Ectodermal cell (in vitro differentiated cells): ENCODE data around the gene CFAP299.
"Not testable (repeated sequence)": the region's sequence is repeated elsewhere in the genome, so short reads cannot be mapped to it uniquely, and the experiment has no call there.

Source experiments
- H3K27ac ChIP-seq: 2 replicates; pipeline ENCODE4 v1.7.0; 2013; ENCODE audit warnings: mild to moderate bottlenecking, low read depth, low read length; ENCODE audit not compliant: insufficient read depth, poor library complexity, severe bottlenecking
- H3K27me3 ChIP-seq: 2 replicates; pipeline ENCODE4 v1.7.0; 2013; ENCODE audit warnings: mild to moderate bottlenecking, low read length; ENCODE audit not compliant: insufficient read depth, control insufficient read depth, poor library complexity, severe bottlenecking
- H3K36me3 ChIP-seq: one replicate; pipeline ENCODE4 v1.7.0; 2013; ENCODE audit warnings: low read length; ENCODE audit not compliant: control insufficient read depth, insufficient read depth
- H3K4me1 ChIP-seq: one replicate; pipeline ENCODE4 v1.7.0; 2013; ENCODE audit warnings: low read length; ENCODE audit not compliant: control insufficient read depth, insufficient read depth
- H3K4me3 ChIP-seq: 2 replicates; pipeline ENCODE4 v1.7.0; 2013; ENCODE audit warnings: low read depth, low read length, control low read depth; ENCODE audit not compliant: insufficient read depth
- H3K9me3 ChIP-seq: 2 replicates; pipeline ENCODE4 v1.7.0; 2013; ENCODE audit warnings: mild to moderate bottlenecking, low read length, moderate library complexity; ENCODE audit not compliant: control insufficient read depth
- WGBS, 2 experiments: methylation state at CpG; one replicate each; pipeline ENCODE4 v1.1.7; 2013; ENCODE audit warnings: missing lambda C conversion rate in 2 of 2; 5-methylcytosine and 5-hydroxymethylcytosine counted together

The CFAP299 gene

DNA sequence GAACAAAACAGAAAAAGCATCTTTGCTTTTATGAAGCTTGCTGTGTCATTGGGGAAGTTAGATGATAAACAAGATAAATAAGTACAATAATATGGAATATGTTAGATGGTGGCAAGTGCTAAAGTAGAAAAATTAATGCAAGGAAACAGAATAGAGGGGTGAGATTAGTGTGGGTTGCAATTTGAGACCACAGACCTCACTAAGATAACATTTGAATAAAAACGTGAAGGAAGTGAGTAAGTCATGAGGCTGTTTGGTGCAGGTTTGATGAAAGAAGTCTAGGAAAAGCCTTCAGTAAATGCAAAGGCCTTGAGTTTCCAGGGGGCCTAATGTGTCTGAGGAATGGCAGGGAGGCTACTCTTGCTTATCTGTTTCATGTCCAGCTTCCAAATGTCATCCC lies 102.5 kb downstream of the CFAP299 start:
- Histone ChIP-seq H3K4me3 (no peak overlapping the region), H3K4me1 (no peaks in the 10 kb centered on the region), H3K36me3 (no peaks in the 10 kb centered on the region), H3K27me3 (no peaks in the 10 kb centered on the region), H3K9me3 (no peaks in the 10 kb centered on the region), H3K27ac (no peak overlapping the region)
- WGBS, 2 experiments = 62% methylated on average over 1 of the region's 1 CpG

- not testable (repeated sequence) for H3K27me3 ChIP-seq, H3K4me3 ChIP-seq, H3K4me1 ChIP-seq, H3K36me3 ChIP-seq, H3K9me3 ChIP-seq, H3K27ac ChIP-seq
- 62 to 65% methylated on average over 14 of the region's 14 CpGs for WGBS, 2 experiments
Observed at GRCh38 chr4:80439294-80440061, 103.9 kb downstream of the CFAP299 start.

DNA sequence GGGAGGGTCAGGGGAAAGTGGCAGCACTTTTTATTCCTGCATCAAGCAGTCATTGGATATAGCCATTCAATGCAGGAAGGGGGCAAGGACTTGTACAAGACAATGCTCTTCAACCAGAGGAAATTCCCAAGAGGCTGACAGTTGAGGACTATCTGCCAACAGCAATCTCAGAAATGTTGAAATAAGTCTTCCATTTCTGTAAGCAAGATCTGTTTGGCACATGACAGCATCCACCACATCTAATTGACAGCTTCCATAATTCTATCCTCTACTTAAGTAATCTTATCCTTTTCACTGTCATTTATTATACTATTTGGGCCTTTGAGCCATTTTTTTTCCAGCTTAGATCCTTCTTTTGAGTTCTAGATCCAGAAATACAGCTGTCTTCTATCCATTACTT lies 110.7 kb downstream of the CFAP299 start:
- H3K9me3 ChIP-seq = no peaks in the 10 kb centered on the region
- no peaks in the 10 kb centered on the region for H3K4me1 ChIP-seq
- no peaks in the 10 kb centered on the region for H3K36me3 ChIP-seq
- no peaks in the 10 kb centered on the region for H3K27me3 ChIP-seq
- H3K27ac ChIP-seq = no peak overlapping the region
- H3K4me3 ChIP-seq = no peak overlapping the region

- Histone ChIP-seq H3K4me3 (no peak overlapping the region), H3K9me3 (no peaks in the 10 kb centered on the region), H3K27me3 (no peaks in the 10 kb centered on the region), H3K4me1 (no peaks in the 10 kb centered on the region), H3K27ac (no peak overlapping the region), H3K36me3 (no peaks in the 10 kb centered on the region)
- WGBS, 2 experiments = 88 to 100% methylated on average over 1 of the region's 1 CpG
Observed at GRCh38 chr4:80446664-80447063, 111.1 kb downstream of the CFAP299 start.

DNA sequence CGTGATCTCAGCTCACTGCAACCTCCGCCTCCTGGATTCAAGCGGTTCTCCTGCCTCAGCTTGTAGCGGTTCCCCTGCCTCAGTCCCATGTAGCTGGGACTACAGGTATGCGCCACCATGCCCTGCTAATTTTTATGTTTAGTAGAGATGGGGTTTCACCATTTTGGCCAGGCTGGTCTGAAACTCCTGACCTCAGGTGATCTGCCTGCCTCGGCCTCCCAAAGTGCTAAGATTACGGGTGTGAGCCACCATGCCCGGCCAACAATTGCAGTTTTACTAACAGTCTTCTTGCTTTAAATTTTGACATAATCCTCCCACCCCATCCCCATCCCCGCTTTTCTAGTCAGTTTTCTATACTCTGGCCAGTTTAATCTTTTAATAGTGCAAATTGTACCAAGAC lies 112.0 kb downstream of the CFAP299 start:
- no peaks in the 10 kb centered on the region for H3K36me3 ChIP-seq
- 94% methylated on average over 9 of the region's 9 CpGs for WGBS, 2 experiments
- no peaks in the 10 kb centered on the region for H3K9me3 ChIP-seq
- no peak overlapping the region for H3K4me3 ChIP-seq
- no peak overlapping the region for H3K27ac ChIP-seq
- H3K27me3 ChIP-seq = no peaks in the 10 kb centered on the region
- H3K4me1 ChIP-seq = no peaks in the 10 kb centered on the region

- Histone ChIP-seq H3K4me1 (no peaks in the 10 kb centered on the region), H3K27me3 (no peaks in the 10 kb centered on the region), H3K27ac (no peak overlapping the region), H3K36me3 (no peaks in the 10 kb centered on the region), H3K4me3 (no peak overlapping the region), H3K9me3 (no peaks in the 10 kb centered on the region)
- 86 to 92% methylated on average over 1 of the region's 1 CpG for WGBS, 2 experiments
Observed at GRCh38 chr4:80448056-80448455, 112.5 kb downstream of the CFAP299 start.

DNA sequence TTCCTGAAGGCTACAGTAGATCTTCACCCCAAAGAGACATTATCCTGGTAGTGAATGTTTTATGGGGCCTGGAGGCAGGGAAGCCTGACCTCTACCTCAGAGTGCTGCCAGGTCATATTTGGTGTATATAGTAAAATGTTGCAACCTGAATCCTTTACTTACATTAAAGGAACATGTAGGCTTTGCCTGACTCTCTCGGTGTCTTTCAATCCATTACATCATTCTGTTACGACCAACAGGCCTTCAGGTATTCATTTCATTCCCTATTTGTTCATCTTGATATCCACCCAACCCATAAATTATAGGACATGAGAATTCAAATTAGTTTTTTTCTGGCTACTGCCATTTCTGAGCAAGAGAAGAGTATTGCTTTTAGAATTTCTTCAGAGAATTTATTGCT lies 116.5 kb downstream of the CFAP299 start:
- no peaks in the 10 kb centered on the region for H3K9me3 ChIP-seq
- WGBS, 2 experiments = 86 to 98% methylated on average over 2 of the region's 2 CpGs
- H3K4me3 ChIP-seq = no peak overlapping the region
- H3K4me1 ChIP-seq = no peaks in the 10 kb centered on the region
- no peaks in the 10 kb centered on the region for H3K36me3 ChIP-seq
- no peaks in the 10 kb centered on the region for H3K27me3 ChIP-seq
- H3K27ac ChIP-seq = no peak overlapping the region

- H3K27ac ChIP-seq = no peak overlapping the region
- no peaks in the 10 kb centered on the region for H3K4me1 ChIP-seq
- H3K27me3 ChIP-seq = no peaks in the 10 kb centered on the region
- H3K36me3 ChIP-seq = no peaks in the 10 kb centered on the region
- WGBS, 2 experiments = 79 to 92% methylated on average over 2 of the region's 4 CpGs
- H3K9me3 ChIP-seq = no peaks in the 10 kb centered on the region
- no peak overlapping the region for H3K4me3 ChIP-seq
Observed at GRCh38 chr4:80452768-80453167, 117.2 kb downstream of the CFAP299 start.

GRCh38 chr4:80454040-80454439 lies 118.5 kb downstream of the CFAP299 start:
- Histone ChIP-seq H3K9me3 (no peaks in the 10 kb centered on the region), H3K4me3 (no peak overlapping the region), H3K27me3 (no peaks in the 10 kb centered on the region), H3K36me3 (no peaks in the 10 kb centered on the region), H3K27ac (no peak overlapping the region), H3K4me1 (no peaks in the 10 kb centered on the region)
- 97 to 98% methylated on average over 2 of the region's 2 CpGs for WGBS, 2 experiments

GRCh38 chr4:80454556-80454955 lies 119.0 kb downstream of the CFAP299 start:
- H3K9me3 ChIP-seq = no peaks in the 10 kb centered on the region
- H3K4me3 ChIP-seq = no peak overlapping the region
- no peaks in the 10 kb centered on the region for H3K36me3 ChIP-seq
- WGBS, 2 experiments = 30 to 36% methylated on average over 1 of the region's 1 CpG
- H3K27ac ChIP-seq = no peak overlapping the region
- no peaks in the 10 kb centered on the region for H3K4me1 ChIP-seq
- H3K27me3 ChIP-seq = no peaks in the 10 kb centered on the region
